Endodermal cell (in vitro differentiated cells): ENCODE measurements around the gene FAM209B. TPM values are rescaled to one million over a fixed set of nuclear protein-coding genes. Genes with fewer than 3 reads are reported as not detected.
"Not testable (repeated sequence)": the region's sequence is repeated elsewhere in the genome, so short reads cannot be mapped to it uniquely, and the experiment has no call there.

ENCODE experiments used
- DNase-seq: peaks from one replicate; pipeline ENCODE4 v3.0.0-alpha.2; 2017
- H3K27ac ChIP-seq: 2 replicates; pipeline ENCODE4 v1.5.1; 2013; ENCODE audit warnings: mild to moderate bottlenecking, low read depth, low read length, moderate library complexity
- H3K27me3 ChIP-seq: 2 replicates; pipeline ENCODE4 v1.6.1; 2013; ENCODE audit warnings: mild to moderate bottlenecking, low read length, moderate library complexity; ENCODE audit not compliant: insufficient read depth, control insufficient read depth, poor library complexity, severe bottlenecking
- H3K36me3 ChIP-seq: 2 replicates; pipeline ENCODE4 v1.7.0; 2013; ENCODE audit warnings: mild to moderate bottlenecking, low read length, moderate library complexity; ENCODE audit not compliant: control insufficient read depth, insufficient read depth
- H3K4me1 ChIP-seq: one replicate; pipeline ENCODE4 v1.7.0; 2013; ENCODE audit warnings: low read length; ENCODE audit not compliant: control insufficient read depth, insufficient read depth
- H3K4me3 ChIP-seq: 2 replicates; pipeline ENCODE4 v1.5.1; 2013; ENCODE audit warnings: mild to moderate bottlenecking, low read length, moderate library complexity
- H3K9ac ChIP-seq: 2 replicates; pipeline ENCODE4 v1.6.1; 2013; ENCODE audit warnings: mild to moderate bottlenecking, low read length, moderate library complexity; ENCODE audit not compliant: poor library complexity, severe bottlenecking; ENCODE audit errors: extremely low read depth
- H3K9me3 ChIP-seq: 2 replicates; pipeline ENCODE4 v1.6.1; 2013; ENCODE audit warnings: mild to moderate bottlenecking, low read length, moderate library complexity; ENCODE audit not compliant: control insufficient read depth
- H3K27ac Mint-ChIP-seq: 2 replicates; pipeline ENCODE4 v1.8.0; 2020; ENCODE audit warnings: mixed read lengths
- H3K27me3 Mint-ChIP-seq: 2 replicates; pipeline ENCODE4 v1.8.0; 2021; ENCODE audit warnings: mild to moderate bottlenecking, mixed read lengths; ENCODE audit not compliant: insufficient read depth
- H3K36me3 Mint-ChIP-seq: 2 replicates; pipeline ENCODE4 v1.8.0; 2020; ENCODE audit warnings: low read depth, mixed read lengths
- H3K4me1 Mint-ChIP-seq: 2 replicates; pipeline ENCODE4 v1.8.0; 2020; ENCODE audit warnings: mixed read lengths
- H3K4me3 Mint-ChIP-seq: 2 replicates; pipeline ENCODE4 v1.8.0; 2020; ENCODE audit warnings: mild to moderate bottlenecking, moderate library complexity, mixed read lengths
- H3K9me3 Mint-ChIP-seq: 2 replicates; pipeline ENCODE4 v1.8.0; 2020; ENCODE audit warnings: mild to moderate bottlenecking, mixed read lengths
- CTCF ChIP-seq: fragments of 200-600 bp; sonication (generic); conservative IDR thresholded peaks from 2 replicates; pipeline ENCODE4 v1.5.0; 2021; ENCODE audit warnings: antibody characterized with exemption, mild to moderate bottlenecking
- WGBS, 2 experiments: methylation state at CpG; one replicate each; pipeline versions ENCODE4 v1.1.5 to v1.1.7; 2013; ENCODE audit warnings: missing lambda C conversion rate in 2 of 2, mixed read lengths in 1 of 2; ENCODE audit not compliant: insufficient coverage in 1 of 2, insufficient read length in 1 of 2; 5-methylcytosine and 5-hydroxymethylcytosine counted together
- total RNA-seq, 2 donors: library from RNA; stranded (reverse); fragmentation: NEBNext Ultra II Directional in 1 of 2; extraction: Animal tissue kit (Norgen Biotek cat#: 25700) in 1 of 2; gene quantifications; 2 replicates in 1 of 2; 3 replicates in 1 of 2; pipeline ENCODE4 v1.2.1, GENCODE V29; 2021

Gene FAM209B
- total RNA-seq, 2 donors from 2014 or later, result 0.77 TPM; not detected in 1

GRCh38 chr20:56519551-56519950 is 13.5 kb upstream of the FAM209B start:
- 79 to 97% methylated on average over 8 to 10 of the region's 10 CpGs for WGBS, 2 experiments
- Histone ChIP-seq H3K9ac (no peak overlapping the region), H3K27me3 (no peaks in the 10 kb centered on the region), H3K9me3 (peaks cover 32% of the 10 kb centered on the region), H3K27ac (no peak overlapping the region), H3K36me3 (peaks cover 47% of the 10 kb centered on the region), H3K4me3 (no peak overlapping the region), H3K4me1 (no peaks in the 10 kb centered on the region)
- H3K4me1 Mint-ChIP-seq, result no peaks in the 10 kb centered on the region
- peaks cover 38% of the 10 kb centered on the region for H3K9me3 Mint-ChIP-seq
- H3K27ac Mint-ChIP-seq, result no peak overlapping the region
- peaks cover 3% of the 10 kb centered on the region for H3K27me3 Mint-ChIP-seq
- H3K36me3 Mint-ChIP-seq, result peaks cover 59% of the 10 kb centered on the region
- no peak for TF ChIP-seq CTCF
- no peak for DNase-seq
- no peak overlapping the region for H3K4me3 Mint-ChIP-seq

- Histone ChIP-seq H3K27me3 (no peaks in the 10 kb centered on the region), H3K4me1 (no peaks in the 10 kb centered on the region), H3K36me3 (peaks cover 45% of the 10 kb centered on the region), H3K4me3 (no peak overlapping the region), H3K27ac (no peak overlapping the region), H3K9me3 (peaks cover 32% of the 10 kb centered on the region), H3K9ac (no peak overlapping the region)
- no peaks in the 10 kb centered on the region for H3K4me1 Mint-ChIP-seq
- peaks cover 5% of the 10 kb centered on the region for H3K27me3 Mint-ChIP-seq
- H3K9me3 Mint-ChIP-seq, result peaks cover 38% of the 10 kb centered on the region
- no peak overlapping the region for H3K4me3 Mint-ChIP-seq
- peaks cover 56% of the 10 kb centered on the region for H3K36me3 Mint-ChIP-seq
- WGBS, 2 experiments, result 97 to 100% methylated on average over 6 to 9 of the region's 10 CpGs
- no peak for TF ChIP-seq CTCF
- no peak for DNase-seq
- H3K27ac Mint-ChIP-seq, result no peak overlapping the region
These were observed 12.9 kb upstream of the FAM209B start for GRCh38 chr20:56520180-56520579.

GRCh38 chr20:56520746-56521354 is 12.2 kb upstream of the FAM209B start:
- WGBS, 2 experiments, result 89 to 95% methylated on average over 11 to 13 of the region's 13 CpGs
- not testable (repeated sequence) for H3K4me3 ChIP-seq

GRCh38 chr20:56522311-56522710 is 10.7 kb upstream of the FAM209B start:
- H3K4me3 Mint-ChIP-seq, result no peak overlapping the region
- no peaks in the 10 kb centered on the region for H3K4me1 Mint-ChIP-seq
- H3K36me3 ChIP-seq, result peaks cover 33% of the 10 kb centered on the region
- H3K27me3 Mint-ChIP-seq, result peaks cover 7% of the 10 kb centered on the region
- TF ChIP-seq CTCF, result no peak
- WGBS, 2 experiments, result 92 to 94% methylated on average over 4 to 6 of the region's 6 CpGs
- no peak overlapping the region for H3K27ac ChIP-seq
- H3K9ac ChIP-seq, result no peak overlapping the region
- H3K36me3 Mint-ChIP-seq, result peaks cover 48% of the 10 kb centered on the region
- H3K27me3 ChIP-seq, result no peaks in the 10 kb centered on the region
- peaks cover 38% of the 10 kb centered on the region for H3K9me3 Mint-ChIP-seq
- no peaks in the 10 kb centered on the region for H3K4me1 ChIP-seq
- peaks cover 32% of the 10 kb centered on the region for H3K9me3 ChIP-seq
- no peak overlapping the region for H3K4me3 ChIP-seq
- DNase-seq, result no peak
- H3K27ac Mint-ChIP-seq, result no peak overlapping the region

More at GRCh38 chr20:56520746-56521354, 12.2 kb upstream of the FAM209B start:
- not testable (repeated sequence) for H3K27ac Mint-ChIP-seq, H3K27me3 ChIP-seq, H3K4me1 Mint-ChIP-seq, H3K27ac ChIP-seq, H3K27me3 Mint-ChIP-seq, H3K4me3 Mint-ChIP-seq, H3K9ac ChIP-seq, H3K4me1 ChIP-seq, DNase-seq
- Histone ChIP-seq H3K9me3 (peaks cover 32% of the 10 kb centered on the region), H3K36me3 (peaks cover 45% of the 10 kb centered on the region)
- Mint-ChIP-seq H3K9me3 (peaks cover 38% of the 10 kb centered on the region), H3K36me3 (peaks cover 56% of the 10 kb centered on the region)

GRCh38 chr20:56524444-56524843 is 8.6 kb upstream of the FAM209B start, which contains the start of gene FAM209A:
FAM209A (plus strand) TSS chr20:56524744; CDS start chr20:56524809, 65 bp downstream.
- 94 to 95% methylated on average over 2 to 5 of the region's 7 CpGs for WGBS, 2 experiments

More at GRCh38 chr20:56524444-56524843, 8.6 kb upstream of the FAM209B start, which contains the start of gene FAM209A:
- peaks cover 29% of the 10 kb centered on the region for H3K9me3 Mint-ChIP-seq
- H3K36me3 Mint-ChIP-seq, result peaks cover 26% of the 10 kb centered on the region
- not testable (repeated sequence) for H3K4me1 ChIP-seq, H3K4me1 Mint-ChIP-seq, H3K4me3 ChIP-seq, H3K27me3 ChIP-seq, H3K4me3 Mint-ChIP-seq, DNase-seq, H3K27ac Mint-ChIP-seq, H3K27me3 Mint-ChIP-seq, H3K27ac ChIP-seq, H3K9ac ChIP-seq
- peaks cover 14% of the 10 kb centered on the region for H3K36me3 ChIP-seq
- peaks cover 21% of the 10 kb centered on the region for H3K9me3 ChIP-seq
